HCT116 (cell line): ENCODE data around the gene PINK1. TPM values are rescaled to one million over a fixed set of nuclear protein-coding genes. Genes with fewer than 3 reads are reported as not detected.

Source experiments
- ATAC-seq: fragments of 200-7000 bp; cut with Tn5 transposase; 2 replicates; pipeline ENCODE4 v1.9.1; 2020; ENCODE audit warnings: mild to moderate bottlenecking, moderate library complexity
- BruUV-seq: library from RNA; stranded (reverse); fragments of 400-500 nt; replicated peaks from 2 replicates; lab custom pipeline; 2021; lab: Mats Ljungman, UMichigan
- CTCF ChIA-PET: fragments of 300-600 bp; sonication (Branson Sonifier 250); formaldehyde crosslinking; loops from one replicate; lab custom pipeline; 2021; ENCODE audit warnings: antibody characterized with exemption; lab: Charles Lee
- POLR2A ChIA-PET: fragments of 300-600, 350-600 bp; sonication (Branson Sonifier 250); formaldehyde crosslinking; loops from one replicate; lab custom pipeline; 2021; ENCODE audit warnings: antibody characterized with exemption; lab: Charles Lee
- RAD21 ChIA-PET, 2 experiments: fragments of 300-600 bp; sonication (Branson Sonifier 250); formaldehyde crosslinking; loops; one replicate each; lab custom pipeline; 2023; ENCODE audit warnings: low total read pairs in 2 of 2; ENCODE audit not compliant: uncharacterized antibody in 2 of 2, unreplicated experiment in 2 of 2, low non-redundant PET in 1 of 2; lab: Charles Lee
- DNase-seq: peaks from one replicate; pipeline ENCODE4 v3.0.0-alpha.2; 2010; ENCODE audit warnings: low read depth, low spot score
- H2AFZ ChIP-seq: fragments of 200-600 bp; shearing (Covaris generic), sonication (generic); 2 replicates; pipeline ENCODE4 v1.6.1; 2017; ENCODE audit warnings: low read depth, mixed run types, mixed read lengths, antibody characterized with exemption, low read length; ENCODE audit not compliant: poor library complexity, severe bottlenecking
- H3K27ac ChIP-seq: 2 replicates; pipeline ENCODE4 v1.5.1; 2012; ENCODE audit warnings: low read depth, low read length
- H3K27me3 ChIP-seq: fragments of 200-600 bp; sonication (generic); 2 replicates; pipeline ENCODE4 v1.6.1; 2016; ENCODE audit warnings: mixed run types, low read length, mixed read lengths; ENCODE audit not compliant: insufficient read depth
- H3K36me3 ChIP-seq, 2 experiments: fragments of 200-500 bp in 1 of 2; fragments of 200-600 bp in 1 of 2; sonication (Bioruptor generic) in 1 of 2; sonication (generic) in 1 of 2; 2 replicates each; pipeline versions ENCODE4 v1.5.1 to v1.6.1; 2014 to 2016; ENCODE audit warnings: low read length in 2 of 2, inconsistent platforms in 1 of 2, mixed read lengths in 1 of 2, mixed run types in 1 of 2; ENCODE audit not compliant: insufficient read depth in 2 of 2, control insufficient read depth in 1 of 2
- H3K4me1 ChIP-seq, 2 experiments: fragments of 200-600 bp in 1 of 2; sonication (generic) in 1 of 2; 2 replicates each; pipeline versions ENCODE4 v1.5.1 to v1.6.1; 2012 to 2017; ENCODE audit warnings: low read length in 2 of 2, inconsistent platforms in 1 of 2, mild to moderate bottlenecking in 1 of 2, mixed read lengths in 1 of 2, mixed run types in 1 of 2, moderate library complexity in 1 of 2; ENCODE audit not compliant: insufficient read depth in 2 of 2, control insufficient read depth in 1 of 2
- H3K4me2 ChIP-seq: fragments of 200-600 bp; sonication (generic); 2 replicates; pipeline ENCODE4 v1.6.1; 2017; ENCODE audit warnings: mixed run types, low read length, mixed read lengths
- H3K4me3 ChIP-seq, 2 experiments: fragments of 200-600 bp in 1 of 2; sonication (generic) in 1 of 2; replicated peaks in 1 of 2; 2 replicates each; pipeline ENCODE4 v1.5.1; 2011 to 2016; ENCODE audit warnings: low read length in 2 of 2, control low read depth in 1 of 2, low read depth in 1 of 2, mild to moderate bottlenecking in 1 of 2, mixed read lengths in 1 of 2, mixed run types in 1 of 2
- H3K79me2 ChIP-seq: fragments of 200-600 bp; sonication (generic); 2 replicates; pipeline ENCODE4 v1.6.1; 2017; ENCODE audit warnings: mild to moderate bottlenecking, mixed run types, low read length, moderate library complexity, mixed read lengths; ENCODE audit not compliant: insufficient read depth
- H3K9ac ChIP-seq: fragments of 200-600 bp; sonication (generic); 2 replicates; pipeline ENCODE4 v1.6.1; 2016; ENCODE audit warnings: low read length, mixed read lengths
- H3K9me2 ChIP-seq: fragments of 200-600 bp; sonication (generic), shearing (Covaris generic); 2 replicates; pipeline ENCODE4 v1.6.1; 2017; ENCODE audit warnings: mixed run types, mild to moderate bottlenecking, moderate library complexity; ENCODE audit not compliant: insufficient read depth
- H3K9me3 ChIP-seq, 2 experiments: fragments of 200-500 bp in 1 of 2; fragments of 200-600 bp in 1 of 2; sonication (Bioruptor generic) in 1 of 2; sonication (generic) in 1 of 2; 2 replicates each; pipeline ENCODE4 v1.6.1; 2014 to 2017; ENCODE audit warnings: low read length in 2 of 2, mixed read lengths in 2 of 2, inconsistent platforms in 1 of 2, low read depth in 1 of 2, mild to moderate bottlenecking in 1 of 2, mixed run types in 1 of 2, moderate library complexity in 1 of 2; ENCODE audit not compliant: control insufficient read depth in 1 of 2, insufficient read depth in 1 of 2
- H4K20me1 ChIP-seq: fragments of 200-600 bp; sonication (generic), shearing (Covaris generic); 2 replicates; pipeline ENCODE4 v1.6.1; 2017; ENCODE audit warnings: mixed run types, mild to moderate bottlenecking, moderate library complexity; ENCODE audit not compliant: insufficient read depth
- CBX3 ChIP-seq: IDR thresholded peaks from 2 replicates; pipeline ENCODE4 v1.6.1; 2012; ENCODE audit warnings: low read depth
- CTCF ChIP-seq, 3 experiments: fragments of 200-600 bp in 1 of 3; sonication (generic) in 1 of 3; IDR thresholded peaks in 2 of 3; conservative IDR thresholded peaks in 1 of 3; 2 replicates each; pipeline ENCODE4 v1.5.1; 2012 to 2017; ENCODE audit warnings: low read depth in 2 of 3, low read length in 2 of 3, antibody characterized with exemption in 1 of 3, borderline replicate concordance in 1 of 3, control low read depth in 1 of 3, mild to moderate bottlenecking in 1 of 3, mixed read lengths in 1 of 3, mixed run types in 1 of 3, moderate library complexity in 1 of 3; ENCODE audit not compliant: insufficient read depth in 1 of 3
- ELF1 ChIP-seq: IDR thresholded peaks from 2 replicates; pipeline ENCODE4 v1.6.1; 2012; ENCODE audit warnings: low read depth, borderline replicate concordance
- EZH2phosphoT487 ChIP-seq: fragments of 200-600 bp; IDR thresholded peaks from 2 replicates; pipeline ENCODE4 v1.6.1; 2018; ENCODE audit warnings: antibody characterized with exemption, borderline replicate concordance
- POLR2A ChIP-seq: IDR thresholded peaks from 2 replicates; pipeline ENCODE4 v1.7.0; 2011; ENCODE audit warnings: borderline replicate concordance; ENCODE audit not compliant: insufficient read depth, insufficient read length; ENCODE audit errors: extremely low read depth
- RAD21 ChIP-seq: IDR thresholded peaks from 2 replicates; pipeline ENCODE4 v1.6.1; 2012; ENCODE audit warnings: low read depth, mild to moderate bottlenecking
- SRF ChIP-seq: IDR thresholded peaks from 2 replicates; pipeline ENCODE4 v1.6.1; 2012; ENCODE audit warnings: low read depth
- TCF7L2 ChIP-seq: IDR thresholded peaks from 2 replicates; pipeline ENCODE4 v1.7.0; 2011; ENCODE audit warnings: borderline replicate concordance, inconsistent platforms; ENCODE audit not compliant: insufficient read depth, insufficient read length; ENCODE audit errors: extremely low read depth
- YY1 ChIP-seq: IDR thresholded peaks from 2 replicates; pipeline ENCODE4 v1.6.1; 2011; ENCODE audit warnings: low read length, low read depth, moderate library complexity, mild to moderate bottlenecking; ENCODE audit not compliant: insufficient replicate concordance; ENCODE audit errors: extremely low read depth
- ZBTB33 ChIP-seq: IDR thresholded peaks from 2 replicates; pipeline ENCODE4 v1.6.1; 2011; ENCODE audit warnings: mild to moderate bottlenecking, low read length, moderate library complexity; ENCODE audit not compliant: insufficient replicate concordance; ENCODE audit errors: extremely low read depth
- ZNF274 ChIP-seq: fragments of 200-500 bp; sonication (Bioruptor generic); IDR thresholded peaks from 2 replicates; pipeline ENCODE4 v1.6.1; 2014; ENCODE audit warnings: mild to moderate bottlenecking, low read depth, low read length, inconsistent platforms
- intact Hi-C: fragments of 100-400 bp; cut with micrococcal nuclease; formaldehyde crosslinking; loops from 2 replicates; pipeline ENCODE4 v1.10.0; 2022
- total RNA-seq: library from RNA; stranded (reverse); gene quantifications from one replicate; pipeline ENCODE4 v1.2.1, GENCODE V29; 2021; ENCODE audit not compliant: unreplicated experiment
- TF ChIP-seq, protein P1 (sequence below): IDR thresholded peaks from 2 replicates; pipeline ENCODE4 v1.6.1; 2012
- TF ChIP-seq, protein P2 (sequence below): IDR thresholded peaks from 2 replicates; pipeline ENCODE4 v1.6.1; 2012

The PINK1 gene
- total RNA-seq, 1 experiment from 2014 or later, result 29.4 TPM

GRCh38 chr1:20586953-20587660 lies 46.2 kb upstream of the PINK1 start:
- no TSS peak for BruUV-seq
- Histone ChIP-seq H3K4me2 (peak overlapping the region; percentile 99), H3K36me3 (no peaks in the 10 kb centered on the region), H3K9me3 (no peaks in the 10 kb centered on the region), H2AFZ (no peak overlapping the region), H3K9ac (no peak overlapping the region), H3K9me2 (no peaks in the 10 kb centered on the region), H3K79me2 (no peaks in the 10 kb centered on the region), H4K20me1 (no peaks in the 10 kb centered on the region), H3K27ac (no peak overlapping the region), H3K4me3 (no peak overlapping the region), H3K27me3 (no peaks in the 10 kb centered on the region), H3K4me1 (peaks cover 23 to 47% of the 10 kb centered on the region in 2 experiments)
- DNase-seq (no peak), ATAC-seq (no peak)
- POLR2A ChIA-PET, result interaction anchor here (1.3 kb wide), 1 partner anchor 47 kb away, joined by 3 read pairs; no protein-coding TSS in a partner anchor
- TF ChIP-seq YY1, result no peak
- TF ChIP-seq CBX3, result no peak
- TF ChIP-seq EZH2phosphoT487, result no peak
- no peak for TF ChIP-seq ZBTB33
- no peak for TF ChIP-seq SRF
- TF ChIP-seq ELF1, result no peak
- no peak for TF ChIP-seq POLR2A
- TF ChIP-seq CTCF (IDR thresholded peaks at IDR 0.05 in 2 of 3, conservative IDR thresholded peaks at IDR 0.05 in 1 of 3; ENCODE audit: borderline replicate concordance in 1 of 3, insufficient read depth in 1 of 3, low read depth in 2 of 3, low read length in 2 of 3), result 0 out of 6 replicates have a peak, but pooled peaks of 1 of the 3 experiments have one; percentile 16
- TF ChIP-seq, protein P1, sequence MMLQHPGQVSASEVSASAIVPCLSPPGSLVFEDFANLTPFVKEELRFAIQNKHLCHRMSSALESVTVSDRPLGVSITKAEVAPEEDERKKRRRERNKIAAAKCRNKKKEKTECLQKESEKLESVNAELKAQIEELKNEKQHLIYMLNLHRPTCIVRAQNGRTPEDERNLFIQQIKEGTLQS, result no peak
- TF ChIP-seq, protein P2, sequence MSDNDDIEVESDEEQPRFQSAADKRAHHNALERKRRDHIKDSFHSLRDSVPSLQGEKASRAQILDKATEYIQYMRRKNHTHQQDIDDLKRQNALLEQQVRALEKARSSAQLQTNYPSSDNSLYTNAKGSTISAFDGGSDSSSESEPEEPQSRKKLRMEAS, result no peak
- TF ChIP-seq ZNF274, result no peak
- no peak for TF ChIP-seq TCF7L2
- TF ChIP-seq RAD21, result peak; percentile 13; the same call in 1 of the 2 replicates
- intact Hi-C loops, result no loop called here
- RAD21 ChIA-PET, result no interaction called here
- CTCF ChIA-PET, result interaction anchor here (1.0 to 2.9 kb wide), 4 partner anchors 12 to 46 kb away, joined by 4 to 21 read pairs (median 10); partner anchors contain the start of gene PINK1
